GM19468 (cell line): ENCODE measurements around the gene PASK.

Experiments
- ATAC-seq: cut with Tn5 transposase; IDR thresholded peaks from one replicate; pipeline ENCODE4 v1.9.1; 2021; ENCODE audit warnings: mild to moderate bottlenecking, moderate library complexity, moderate number of reproducible peaks; ENCODE audit not compliant: unreplicated experiment; ENCODE audit errors: extremely low read depth

The PASK gene

GRCh38 chr2:241182126-241182525 lies 32.9 kb upstream of the PASK start:
- ATAC-seq, result no peak

GRCh38 chr2:241180495-241180894 lies 31.2 kb upstream of the PASK start:
- no peak for ATAC-seq

- ATAC-seq, result no peak
Measured at GRCh38 chr2:241179899-241180298, 30.6 kb upstream of the PASK start.

- ATAC-seq, result no peak
Measured at GRCh38 chr2:241178961-241179360, 29.7 kb upstream of the PASK start.

GRCh38 chr2:241177526-241178334 lies 28.5 kb upstream of the PASK start:
- no peak for ATAC-seq

GRCh38 chr2:241173557-241173956 lies 24.3 kb upstream of the PASK start:
- no peak for ATAC-seq

GRCh38 chr2:241168366-241168765 lies 19.1 kb upstream of the PASK start:
- ATAC-seq, result no peak

GRCh38 chr2:241163601-241164118 lies 14.4 kb upstream of the PASK start:
- ATAC-seq, result no peak

- no peak for ATAC-seq
Measured at GRCh38 chr2:241161646-241162281, 12.5 kb upstream of the PASK start.

- no peak for ATAC-seq
Measured at GRCh38 chr2:241160318-241160717, 11.0 kb upstream of the PASK start.

- no peak for ATAC-seq
Measured at GRCh38 chr2:241159116-241159515, 9.8 kb upstream of the PASK start.

- ATAC-seq, result no peak
Measured at GRCh38 chr2:241158546-241158900, 9.3 kb upstream of the PASK start.

GRCh38 chr2:241157841-241158545 lies 8.7 kb upstream of the PASK start:
- no peak for ATAC-seq

GRCh38 chr2:241156971-241157441 lies 7.7 kb upstream of the PASK start:
- no peak for ATAC-seq

- no peak for ATAC-seq
Measured at GRCh38 chr2:241155936-241156335, 6.7 kb upstream of the PASK start.

GRCh38 chr2:241154915-241155314 lies 5.6 kb upstream of the PASK start:
- ATAC-seq, result no peak

GRCh38 chr2:241153616-241154015 lies 4.3 kb upstream of the PASK start:
- ATAC-seq, result no peak

- no peak for ATAC-seq
Measured at GRCh38 chr2:241151934-241152660, 2.8 kb upstream of the PASK start.

GRCh38 chr2:241150660-241151530 lies 1.6 kb upstream of the PASK start:
- no peak for ATAC-seq
